ENCODE data around the gene RPL31.

RPL31 gene

DNA sequence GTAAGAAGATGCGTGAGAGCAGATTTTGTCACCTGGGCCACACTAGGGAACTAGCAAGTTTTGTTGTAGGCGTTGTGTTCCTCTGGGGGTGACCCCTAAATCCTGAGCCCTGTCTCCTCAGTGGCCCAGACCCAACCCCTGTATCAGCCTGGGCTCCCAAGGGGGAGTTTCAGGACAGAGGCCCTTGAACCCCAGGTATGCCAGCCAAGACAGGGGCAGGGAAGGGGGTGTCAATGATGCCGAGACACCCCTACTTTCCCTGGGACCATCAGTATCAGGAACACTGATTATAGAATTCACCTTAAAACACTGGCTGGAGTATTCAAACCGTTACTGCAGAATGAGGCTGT lies 39.1 kb upstream of the RPL31 start:
- H3K27me3 ChIP-seq (replicated peaks), result no peaks in the 10 kb centered on the region
- in situ Hi-C loops (cut with HindIII; ENCODE audit: low pct_ligation_motif_present, low sequenced_read_pairs), result no loop called here
- TF ChIP-seq, protein P1, sequence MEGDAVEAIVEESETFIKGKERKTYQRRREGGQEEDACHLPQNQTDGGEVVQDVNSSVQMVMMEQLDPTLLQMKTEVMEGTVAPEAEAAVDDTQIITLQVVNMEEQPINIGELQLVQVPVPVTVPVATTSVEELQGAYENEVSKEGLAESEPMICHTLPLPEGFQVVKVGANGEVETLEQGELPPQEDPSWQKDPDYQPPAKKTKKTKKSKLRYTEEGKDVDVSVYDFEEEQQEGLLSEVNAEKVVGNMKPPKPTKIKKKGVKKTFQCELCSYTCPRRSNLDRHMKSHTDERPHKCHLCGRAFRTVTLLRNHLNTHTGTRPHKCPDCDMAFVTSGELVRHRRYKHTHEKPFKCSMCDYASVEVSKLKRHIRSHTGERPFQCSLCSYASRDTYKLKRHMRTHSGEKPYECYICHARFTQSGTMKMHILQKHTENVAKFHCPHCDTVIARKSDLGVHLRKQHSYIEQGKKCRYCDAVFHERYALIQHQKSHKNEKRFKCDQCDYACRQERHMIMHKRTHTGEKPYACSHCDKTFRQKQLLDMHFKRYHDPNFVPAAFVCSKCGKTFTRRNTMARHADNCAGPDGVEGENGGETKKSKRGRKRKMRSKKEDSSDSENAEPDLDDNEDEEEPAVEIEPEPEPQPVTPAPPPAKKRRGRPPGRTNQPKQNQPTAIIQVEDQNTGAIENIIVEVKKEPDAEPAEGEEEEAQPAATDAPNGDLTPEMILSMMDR (IDR thresholded peaks at IDR 0.05; ENCODE audit: low read depth, low read length, missing control alignments), result no peak
- peaks cover 6% of the 10 kb centered on the region for H3K36me3 ChIP-seq (replicated peaks)
- no peak for DNase-seq
- H3K27ac ChIP-seq, result no peak overlapping the region
- no peak overlapping the region for H3K4me3 ChIP-seq (ENCODE audit: low read depth, low read length)

DNA sequence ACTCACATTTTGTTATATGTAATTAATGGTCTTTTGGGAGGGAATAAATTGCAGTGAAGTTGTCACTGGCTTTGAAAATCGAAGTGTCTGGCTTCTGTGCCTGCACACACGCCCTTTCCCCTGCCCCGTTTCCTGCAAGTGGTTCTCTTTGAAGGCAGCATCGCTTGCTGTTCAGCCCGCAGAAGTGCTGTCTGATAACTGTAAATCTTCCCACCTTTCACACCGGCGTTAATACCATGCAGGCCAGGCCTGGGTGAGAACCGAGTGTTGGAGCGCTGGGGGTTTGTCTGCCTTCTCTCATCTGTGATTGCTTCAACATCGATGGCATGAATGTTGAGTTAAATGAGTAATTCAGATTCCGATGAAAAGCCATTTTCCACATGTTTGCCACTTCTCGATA lies 37.9 kb upstream of the RPL31 start:
- DNase-seq, result no peak
- H3K4me3 ChIP-seq (ENCODE audit: low read depth, low read length), result no peak overlapping the region
- TF ChIP-seq, protein P1 (IDR thresholded peaks at IDR 0.05; ENCODE audit: low read depth, low read length, missing control alignments), result no peak
- H3K36me3 ChIP-seq (replicated peaks), result peaks cover 11% of the 10 kb centered on the region
- H3K27me3 ChIP-seq (replicated peaks), result no peaks in the 10 kb centered on the region
- H3K27ac ChIP-seq, result no peak overlapping the region
- in situ Hi-C loops (cut with HindIII; ENCODE audit: low pct_ligation_motif_present, low sequenced_read_pairs), result no loop called here

DNA sequence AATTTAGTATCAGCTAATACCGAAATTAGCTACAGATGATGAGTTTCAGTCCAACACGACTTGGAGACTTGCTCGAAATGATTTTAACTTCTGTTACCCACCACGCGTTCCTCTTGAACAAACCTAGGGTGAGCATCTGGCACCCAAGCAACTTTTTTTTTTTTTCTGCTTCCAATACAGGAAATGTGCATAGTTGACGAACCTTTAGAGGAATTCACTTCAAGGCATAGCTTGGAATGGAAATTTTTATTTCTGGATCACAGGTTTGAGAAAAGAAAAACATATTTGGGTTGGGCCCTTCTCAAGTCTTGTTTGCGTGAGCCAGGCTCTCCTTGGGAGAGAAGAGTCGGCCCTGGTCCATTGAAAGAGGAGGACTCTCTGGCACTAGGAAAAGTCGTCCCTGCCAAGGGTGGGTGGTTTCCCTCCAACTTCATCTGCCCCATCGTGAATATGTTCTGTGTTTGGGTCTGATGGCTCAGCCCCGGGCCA lies 37.4 kb upstream of the RPL31 start:
- TF ChIP-seq, protein P1 (IDR thresholded peaks at IDR 0.05; ENCODE audit: low read depth, low read length, missing control alignments), result no peak
- no peaks in the 10 kb centered on the region for H3K27me3 ChIP-seq (replicated peaks)
- no peak overlapping the region for H3K4me3 ChIP-seq (ENCODE audit: low read depth, low read length)
- no peak for DNase-seq
- peaks cover 15% of the 10 kb centered on the region for H3K36me3 ChIP-seq (replicated peaks)
- no peak overlapping the region for H3K27ac ChIP-seq
- in situ Hi-C loops (cut with HindIII; ENCODE audit: low pct_ligation_motif_present, low sequenced_read_pairs), result no loop called here

DNA sequence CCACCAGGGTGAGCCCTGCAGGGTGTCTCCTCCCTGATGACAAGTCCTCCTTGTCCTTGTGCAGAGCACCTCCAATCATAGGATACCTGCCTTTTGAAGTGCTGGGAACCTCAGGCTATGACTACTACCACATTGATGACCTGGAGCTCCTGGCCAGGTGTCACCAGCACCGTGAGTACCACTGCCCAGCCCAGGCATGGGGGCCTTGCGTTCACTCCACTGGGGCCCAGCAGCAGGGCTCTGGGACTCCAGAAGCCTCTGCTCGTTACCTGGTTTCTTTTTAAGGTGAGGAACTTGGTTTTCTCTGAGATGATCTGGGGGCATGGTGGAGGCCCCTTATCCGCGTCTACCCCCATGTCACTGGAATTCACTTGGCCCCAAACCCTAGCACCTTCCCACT lies 36.5 kb upstream of the RPL31 start:
- Histone ChIP-seq H3K36me3 (replicated peaks) (peaks cover 18% of the 10 kb centered on the region), H3K27me3 (replicated peaks) (no peaks in the 10 kb centered on the region), H3K4me3 (ENCODE audit: low read depth, low read length) (no peak overlapping the region), H3K27ac (no peak overlapping the region)
- no peak for DNase-seq
- TF ChIP-seq, protein P1 (IDR thresholded peaks at IDR 0.05; ENCODE audit: low read depth, low read length, missing control alignments), result no peak
- in situ Hi-C loops (cut with HindIII; ENCODE audit: low pct_ligation_motif_present, low sequenced_read_pairs), result no loop called here

DNA sequence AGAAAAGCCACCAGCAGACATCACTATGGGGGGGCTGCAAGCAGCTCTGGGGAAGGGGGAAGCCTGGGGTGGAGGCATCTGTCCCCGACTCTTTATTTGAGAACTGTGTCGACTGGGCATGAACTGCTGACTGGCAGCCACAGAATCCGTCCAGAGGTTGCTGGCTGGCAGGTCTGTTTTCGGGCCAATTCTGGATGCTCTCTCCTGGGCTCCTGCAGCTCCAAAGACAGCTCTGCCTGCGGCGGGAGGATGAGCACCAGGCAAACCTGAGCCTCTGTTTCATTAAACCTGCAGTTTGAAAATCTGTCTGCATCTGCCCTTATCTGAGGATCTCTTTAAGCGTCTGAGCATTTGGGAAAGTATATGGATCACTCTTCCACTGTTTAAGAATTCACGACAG lies 34.4 kb upstream of the RPL31 start:
- H3K4me3 ChIP-seq (ENCODE audit: low read depth, low read length), result no peak overlapping the region
- peaks cover 30% of the 10 kb centered on the region for H3K36me3 ChIP-seq (replicated peaks)
- no peak for DNase-seq
- H3K27me3 ChIP-seq (replicated peaks), result no peaks in the 10 kb centered on the region
- no peak overlapping the region for H3K27ac ChIP-seq
- TF ChIP-seq, protein P1 (IDR thresholded peaks at IDR 0.05; ENCODE audit: low read depth, low read length, missing control alignments), result no peak
- in situ Hi-C loops (cut with HindIII; ENCODE audit: low pct_ligation_motif_present, low sequenced_read_pairs), result no loop called here
